22Rv1 (cell line): Measurements from ENCODE around the gene CCDC68.

ENCODE experiments used
- ZFX ChIP-seq: fragments of 450-650 bp; IDR thresholded peaks from 2 replicates; pipeline ENCODE4 v1.6.1; 2017; ENCODE audit warnings: antibody characterized with exemption, borderline replicate concordance
- TF ChIP-seq, protein P1 (sequence below): fragments of 450-650 bp; IDR thresholded peaks from 2 replicates; pipeline ENCODE4 v1.5.1; 2017; ENCODE audit warnings: mild to moderate bottlenecking

DNA sequence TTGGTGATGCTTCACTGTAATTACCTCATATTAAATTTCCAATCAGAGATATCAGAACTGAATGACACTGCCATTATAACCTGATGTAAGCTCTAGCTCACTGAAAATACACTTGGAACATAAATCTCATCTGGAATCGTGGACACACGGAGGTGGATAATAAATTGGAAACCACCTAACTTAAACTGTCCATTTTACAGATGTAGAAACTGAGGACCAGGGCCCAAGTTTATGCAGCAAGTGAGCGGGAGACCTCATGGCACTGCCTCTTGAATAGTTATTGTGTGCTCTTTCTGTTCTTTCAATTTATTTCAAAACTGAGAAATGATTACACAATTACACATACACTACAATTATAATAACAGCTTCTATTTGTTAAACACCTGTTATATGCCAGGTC, 20.8 kb downstream of the CCDC68 start:
- TF ChIP-seq, protein P1, sequence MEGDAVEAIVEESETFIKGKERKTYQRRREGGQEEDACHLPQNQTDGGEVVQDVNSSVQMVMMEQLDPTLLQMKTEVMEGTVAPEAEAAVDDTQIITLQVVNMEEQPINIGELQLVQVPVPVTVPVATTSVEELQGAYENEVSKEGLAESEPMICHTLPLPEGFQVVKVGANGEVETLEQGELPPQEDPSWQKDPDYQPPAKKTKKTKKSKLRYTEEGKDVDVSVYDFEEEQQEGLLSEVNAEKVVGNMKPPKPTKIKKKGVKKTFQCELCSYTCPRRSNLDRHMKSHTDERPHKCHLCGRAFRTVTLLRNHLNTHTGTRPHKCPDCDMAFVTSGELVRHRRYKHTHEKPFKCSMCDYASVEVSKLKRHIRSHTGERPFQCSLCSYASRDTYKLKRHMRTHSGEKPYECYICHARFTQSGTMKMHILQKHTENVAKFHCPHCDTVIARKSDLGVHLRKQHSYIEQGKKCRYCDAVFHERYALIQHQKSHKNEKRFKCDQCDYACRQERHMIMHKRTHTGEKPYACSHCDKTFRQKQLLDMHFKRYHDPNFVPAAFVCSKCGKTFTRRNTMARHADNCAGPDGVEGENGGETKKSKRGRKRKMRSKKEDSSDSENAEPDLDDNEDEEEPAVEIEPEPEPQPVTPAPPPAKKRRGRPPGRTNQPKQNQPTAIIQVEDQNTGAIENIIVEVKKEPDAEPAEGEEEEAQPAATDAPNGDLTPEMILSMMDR, result no peak
- TF ChIP-seq ZFX, result no peak
